ENCODE measurements around the gene IL13. TPM values are rescaled to one million over a fixed set of nuclear protein-coding genes. Genes with fewer than 3 reads are reported as not detected.

Gene IL13
- total RNA-seq, 2 experiments from 2014 or later = not detected

DNA sequence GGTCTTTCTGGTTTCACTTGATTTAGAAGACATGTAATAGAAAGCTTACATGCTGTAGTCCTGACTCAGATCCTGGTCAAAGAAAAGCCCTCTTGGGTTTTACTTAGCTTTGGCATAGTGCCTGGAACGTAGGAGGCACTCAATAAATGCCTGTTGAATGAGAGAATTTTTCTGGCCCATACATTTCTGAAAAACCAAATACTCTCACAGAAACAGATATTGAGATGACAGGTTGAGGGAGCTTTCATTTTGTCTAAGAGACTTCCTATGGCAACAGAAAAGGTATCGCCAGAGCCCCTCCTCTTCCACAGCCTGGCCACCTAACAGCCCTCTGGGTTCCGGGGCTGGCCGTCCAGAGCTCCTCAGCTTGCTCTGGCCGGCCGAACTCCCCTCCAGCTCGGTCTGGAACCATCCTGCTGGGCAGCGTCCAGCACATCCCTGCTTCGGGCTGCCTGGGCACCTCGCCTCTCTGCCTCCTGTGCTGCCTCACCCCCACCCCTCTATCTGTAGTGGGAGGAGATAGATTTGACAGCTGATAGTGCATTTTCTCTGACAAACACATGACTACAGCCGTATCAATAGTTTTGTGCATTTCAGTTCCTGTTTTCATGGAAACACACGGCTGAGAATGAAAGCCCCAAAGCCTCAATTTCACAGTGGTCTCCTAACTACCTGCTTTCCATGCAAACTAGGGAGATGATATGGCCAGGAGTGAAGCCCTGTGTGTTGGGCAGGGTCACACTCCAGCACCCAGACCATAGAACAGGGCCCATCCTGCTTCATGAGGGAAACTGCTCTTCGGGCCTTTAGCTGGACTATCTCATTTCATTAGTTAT lies 16.9 kb downstream of the IL13 start:
- Histone ChIP-seq H3K27ac (ENCODE audit: low read depth, low read length, poor library complexity, severe bottlenecking) (no peak overlapping the region), H3K9me3 (ENCODE audit: low read length) (no peaks in the 10 kb centered on the region), H3K9me2 (ENCODE audit: insufficient read depth, low read length) (no peaks in the 10 kb centered on the region), H3K36me3 (ENCODE audit: insufficient read depth, low read length) (no peaks in the 10 kb centered on the region), H3K4me2 (ENCODE audit: low read length) (no peak overlapping the region), H2AFZ (ENCODE audit: low read length) (no peak overlapping the region), H4K20me1 (ENCODE audit: insufficient read depth, low read length) (no peaks in the 10 kb centered on the region), H3K4me3 (ENCODE audit: low read depth, low read length, poor library complexity, severe bottlenecking) (no peak overlapping the region), H3K79me2 (ENCODE audit: insufficient read depth, low read depth, low read length) (no peaks in the 10 kb centered on the region), H3K4me1 (ENCODE audit: insufficient read depth, low read length, poor library complexity, severe bottlenecking) (no peaks in the 10 kb centered on the region)
- intact Hi-C loops (cut with micrococcal nuclease; ENCODE audit: unreplicated experiment) = no loop called here
- no TSS peak for BruUV-seq (replicated peaks)
- no peak for DNase-seq (ENCODE audit: low spot score)
- TF ChIP-seq, protein P1, sequence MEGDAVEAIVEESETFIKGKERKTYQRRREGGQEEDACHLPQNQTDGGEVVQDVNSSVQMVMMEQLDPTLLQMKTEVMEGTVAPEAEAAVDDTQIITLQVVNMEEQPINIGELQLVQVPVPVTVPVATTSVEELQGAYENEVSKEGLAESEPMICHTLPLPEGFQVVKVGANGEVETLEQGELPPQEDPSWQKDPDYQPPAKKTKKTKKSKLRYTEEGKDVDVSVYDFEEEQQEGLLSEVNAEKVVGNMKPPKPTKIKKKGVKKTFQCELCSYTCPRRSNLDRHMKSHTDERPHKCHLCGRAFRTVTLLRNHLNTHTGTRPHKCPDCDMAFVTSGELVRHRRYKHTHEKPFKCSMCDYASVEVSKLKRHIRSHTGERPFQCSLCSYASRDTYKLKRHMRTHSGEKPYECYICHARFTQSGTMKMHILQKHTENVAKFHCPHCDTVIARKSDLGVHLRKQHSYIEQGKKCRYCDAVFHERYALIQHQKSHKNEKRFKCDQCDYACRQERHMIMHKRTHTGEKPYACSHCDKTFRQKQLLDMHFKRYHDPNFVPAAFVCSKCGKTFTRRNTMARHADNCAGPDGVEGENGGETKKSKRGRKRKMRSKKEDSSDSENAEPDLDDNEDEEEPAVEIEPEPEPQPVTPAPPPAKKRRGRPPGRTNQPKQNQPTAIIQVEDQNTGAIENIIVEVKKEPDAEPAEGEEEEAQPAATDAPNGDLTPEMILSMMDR (conservative IDR thresholded peaks at IDR 0.05; ENCODE audit: low read length) = no peak
- TF ChIP-seq EZH2phosphoT487 (IDR thresholded peaks at IDR 0.05; ENCODE audit: borderline replicate concordance, low read depth, low read length) = no peak
- POLR2A ChIA-PET = interaction anchor here (0.5 to 1.8 kb wide), 5 partner anchors 21 to 563 kb away, joined by 3 to 5 read pairs (median 4); no protein-coding TSS in a partner anchor
- CTCF ChIA-PET (ENCODE audit: unreplicated experiment) = no interaction called here

DNA sequence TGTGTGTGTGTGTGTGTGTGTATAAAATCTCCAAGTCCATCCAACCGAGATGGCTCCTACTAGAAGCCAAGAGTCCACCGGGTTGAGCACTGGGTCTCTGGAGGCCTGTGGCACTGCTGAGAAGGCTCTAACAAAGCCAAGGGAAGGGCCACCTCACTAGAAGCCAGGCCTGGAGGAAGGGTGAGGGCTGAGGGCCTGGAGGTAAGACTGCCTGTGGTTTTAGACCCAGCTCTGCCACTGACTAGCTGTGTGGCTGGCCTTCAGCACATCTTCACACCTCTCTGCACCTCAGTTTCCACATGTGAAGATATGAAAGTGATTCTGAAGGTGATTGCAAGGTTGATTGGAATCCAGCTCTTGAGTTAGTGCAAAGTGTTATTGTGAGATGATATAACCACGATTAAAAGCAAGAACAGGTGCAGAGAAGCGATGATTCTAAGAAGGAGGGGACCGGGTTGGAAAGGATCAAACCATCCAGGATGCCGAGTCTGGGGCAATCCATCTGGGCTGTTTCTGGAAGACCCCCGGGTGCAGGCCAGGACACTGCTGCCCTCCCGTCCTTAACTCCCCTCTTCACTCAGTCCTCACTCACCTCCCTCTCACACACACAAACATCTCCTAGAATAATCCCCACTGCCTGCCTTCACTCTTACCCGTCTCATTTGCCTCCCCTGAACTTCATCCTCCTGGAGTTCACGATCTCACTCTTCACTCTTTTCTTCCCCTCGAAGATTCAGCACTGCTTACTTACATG lies 18.1 kb downstream of the IL13 start:
- DNase-seq (ENCODE audit: low spot score) = no peak
- H3K4me1 ChIP-seq (ENCODE audit: insufficient read depth, low read length, poor library complexity, severe bottlenecking) = peaks cover 3% of the 10 kb centered on the region
- H4K20me1 ChIP-seq (ENCODE audit: insufficient read depth, low read length) = no peaks in the 10 kb centered on the region
- H3K9me2 ChIP-seq (ENCODE audit: insufficient read depth, low read length) = no peaks in the 10 kb centered on the region
- no peaks in the 10 kb centered on the region for H3K79me2 ChIP-seq (ENCODE audit: insufficient read depth, low read depth, low read length)
- no peak overlapping the region for H3K27ac ChIP-seq (ENCODE audit: low read depth, low read length, poor library complexity, severe bottlenecking)
- no peak overlapping the region for H3K4me3 ChIP-seq (ENCODE audit: low read depth, low read length, poor library complexity, severe bottlenecking)
- intact Hi-C loops (cut with micrococcal nuclease; ENCODE audit: unreplicated experiment) = no loop called here
- BruUV-seq (replicated peaks) = no TSS peak
- TF ChIP-seq, protein P1 (conservative IDR thresholded peaks at IDR 0.05; ENCODE audit: low read length) = no peak
- TF ChIP-seq EZH2phosphoT487 (IDR thresholded peaks at IDR 0.05; ENCODE audit: borderline replicate concordance, low read depth, low read length) = no peak
- no peaks in the 10 kb centered on the region for H3K9me3 ChIP-seq (ENCODE audit: low read length)
- no peaks in the 10 kb centered on the region for H3K36me3 ChIP-seq (ENCODE audit: insufficient read depth, low read length)
- ChIA-PET CTCF (ENCODE audit: unreplicated experiment) (no interaction called here), POLR2A (interaction anchor here (0.7 kb wide), 1 partner anchor 57 kb away, joined by 3 read pairs; no protein-coding TSS in a partner anchor)
- no peak overlapping the region for H2AFZ ChIP-seq (ENCODE audit: low read length)
- no peak overlapping the region for H3K4me2 ChIP-seq (ENCODE audit: low read length)
